Cardiac fibroblast (primary cell): ENCODE results near the gene PARM1.

Source experiments
- DNase-seq, 2 donors: peaks; one replicate each; pipeline versions ENCODE4 v3.0.0 to v3.0.0-alpha.2; 2010; ENCODE audit warnings: low read depth in 2 of 2
- H3K4me3 ChIP-seq, 2 donors: replicated peaks in 1 of 2; 1 replicate in 1 of 2; 2 replicates in 1 of 2; pipeline ENCODE4 v1.5.1; 2011; ENCODE audit warnings: low read depth in 2 of 2, low read length in 2 of 2, mild to moderate bottlenecking in 2 of 2, moderate library complexity in 1 of 2
- TF ChIP-seq, protein P1 (sequence below): IDR thresholded peaks from one replicate; pipeline ENCODE4 v1.5.1; 2011; ENCODE audit warnings: low read depth, mild to moderate bottlenecking, low read length, inconsistent platforms

Gene PARM1

DNA sequence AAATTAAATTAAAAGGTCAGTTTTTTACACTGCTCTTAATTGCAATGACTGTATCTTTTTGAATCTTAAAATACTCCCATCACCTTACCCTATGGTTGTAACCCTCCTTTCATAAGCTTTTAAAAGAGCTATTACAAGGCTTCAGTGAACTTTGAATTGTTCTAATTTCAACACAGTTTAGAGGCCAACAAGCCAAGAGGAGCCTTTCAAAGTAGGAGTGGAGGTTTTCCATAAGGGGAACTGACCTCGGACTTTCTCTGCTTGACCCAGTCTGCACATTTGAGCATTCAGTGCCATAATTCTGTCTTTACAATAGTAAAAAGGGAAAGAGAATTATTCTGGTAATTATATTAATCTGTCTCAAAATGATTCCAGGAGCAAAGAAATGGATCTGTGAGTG, 98.9 kb downstream of the PARM1 start:
- no peak overlapping the region for H3K4me3 ChIP-seq
- TF ChIP-seq, protein P1, sequence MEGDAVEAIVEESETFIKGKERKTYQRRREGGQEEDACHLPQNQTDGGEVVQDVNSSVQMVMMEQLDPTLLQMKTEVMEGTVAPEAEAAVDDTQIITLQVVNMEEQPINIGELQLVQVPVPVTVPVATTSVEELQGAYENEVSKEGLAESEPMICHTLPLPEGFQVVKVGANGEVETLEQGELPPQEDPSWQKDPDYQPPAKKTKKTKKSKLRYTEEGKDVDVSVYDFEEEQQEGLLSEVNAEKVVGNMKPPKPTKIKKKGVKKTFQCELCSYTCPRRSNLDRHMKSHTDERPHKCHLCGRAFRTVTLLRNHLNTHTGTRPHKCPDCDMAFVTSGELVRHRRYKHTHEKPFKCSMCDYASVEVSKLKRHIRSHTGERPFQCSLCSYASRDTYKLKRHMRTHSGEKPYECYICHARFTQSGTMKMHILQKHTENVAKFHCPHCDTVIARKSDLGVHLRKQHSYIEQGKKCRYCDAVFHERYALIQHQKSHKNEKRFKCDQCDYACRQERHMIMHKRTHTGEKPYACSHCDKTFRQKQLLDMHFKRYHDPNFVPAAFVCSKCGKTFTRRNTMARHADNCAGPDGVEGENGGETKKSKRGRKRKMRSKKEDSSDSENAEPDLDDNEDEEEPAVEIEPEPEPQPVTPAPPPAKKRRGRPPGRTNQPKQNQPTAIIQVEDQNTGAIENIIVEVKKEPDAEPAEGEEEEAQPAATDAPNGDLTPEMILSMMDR, result no peak
- DNase-seq, result no peak

DNA sequence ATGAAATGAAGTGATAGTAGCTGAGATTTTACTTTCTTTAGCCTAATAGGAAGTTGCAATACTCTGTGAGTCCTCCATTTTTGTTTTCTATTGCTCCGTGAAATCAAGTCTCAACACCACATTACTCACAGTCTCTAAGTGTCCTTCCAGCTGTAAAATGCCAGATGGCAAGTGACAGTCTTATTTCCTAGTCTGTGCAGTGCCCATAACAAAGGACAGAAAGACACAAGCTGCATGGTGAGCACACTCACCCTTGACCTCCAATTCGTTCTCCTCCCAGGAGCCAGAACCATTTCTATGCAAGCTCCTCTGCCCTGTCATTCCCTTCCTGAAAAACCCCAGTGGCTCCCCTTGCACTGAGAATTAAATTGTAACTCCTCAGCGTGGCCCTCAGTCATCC, 101.6 kb downstream of the PARM1 start:
- TF ChIP-seq, protein P1, result no peak
- H3K4me3 ChIP-seq, result no peak overlapping the region
- no peak for DNase-seq

DNA sequence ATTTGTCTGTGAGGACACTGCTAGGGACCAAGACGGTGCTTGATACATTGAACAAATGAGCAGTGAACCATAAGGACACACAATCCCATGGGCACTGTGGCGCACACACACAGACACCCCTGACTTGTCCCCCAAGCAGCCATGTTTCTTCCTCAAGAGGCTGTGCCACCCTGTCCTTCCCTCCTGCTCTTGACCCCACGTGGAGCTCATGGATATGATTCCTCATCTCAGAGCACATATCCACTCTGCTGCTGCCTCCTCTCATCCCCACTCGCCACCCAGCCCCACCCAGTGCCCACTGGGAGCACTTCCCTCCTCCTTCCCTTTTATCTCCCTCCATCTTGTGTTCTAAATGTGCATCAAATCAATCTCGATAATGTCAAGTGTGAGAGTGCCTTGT, 102.4 kb downstream of the PARM1 start:
- H3K4me3 ChIP-seq, result no peak overlapping the region
- TF ChIP-seq, protein P1, result no peak
- no peak for DNase-seq

DNA sequence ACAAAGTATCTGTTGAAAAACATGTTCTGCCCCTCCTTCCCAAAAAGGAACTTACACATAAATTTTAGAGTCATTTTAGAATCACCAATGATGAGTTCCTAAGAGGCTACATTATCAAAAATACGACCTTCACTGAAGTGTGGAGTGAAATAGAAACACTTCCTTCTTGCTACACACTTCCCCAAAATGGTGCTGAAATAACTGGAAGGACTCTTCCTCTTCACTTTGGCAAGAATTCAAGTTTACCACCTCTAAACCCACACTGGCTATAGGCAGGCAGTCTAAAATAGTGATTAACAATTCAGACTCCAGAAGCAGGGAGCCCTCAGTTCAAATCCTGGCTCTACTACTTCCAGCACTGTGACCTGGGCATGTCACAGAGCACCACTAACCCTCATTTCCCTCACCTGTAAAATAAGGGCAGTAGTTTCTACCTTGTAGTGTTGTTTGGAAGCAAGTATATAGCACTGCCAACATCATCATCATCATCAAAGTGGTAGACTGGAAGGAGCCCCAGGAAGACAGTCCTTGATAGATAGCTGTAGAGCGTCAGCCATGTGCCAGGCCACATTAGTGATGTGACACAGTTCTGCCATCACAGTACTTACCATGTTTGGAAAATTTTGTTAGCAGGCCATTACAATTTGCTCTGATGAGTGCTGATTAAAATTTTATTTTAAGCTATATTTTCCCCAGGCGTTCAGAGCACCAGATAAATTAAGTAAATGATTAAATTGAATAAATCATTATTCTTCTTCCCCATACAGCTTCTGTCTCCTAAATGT, 103.3 kb downstream of the PARM1 start:
- no peak overlapping the region for H3K4me3 ChIP-seq
- DNase-seq, result no peak
- TF ChIP-seq, protein P1, result no peak

DNA sequence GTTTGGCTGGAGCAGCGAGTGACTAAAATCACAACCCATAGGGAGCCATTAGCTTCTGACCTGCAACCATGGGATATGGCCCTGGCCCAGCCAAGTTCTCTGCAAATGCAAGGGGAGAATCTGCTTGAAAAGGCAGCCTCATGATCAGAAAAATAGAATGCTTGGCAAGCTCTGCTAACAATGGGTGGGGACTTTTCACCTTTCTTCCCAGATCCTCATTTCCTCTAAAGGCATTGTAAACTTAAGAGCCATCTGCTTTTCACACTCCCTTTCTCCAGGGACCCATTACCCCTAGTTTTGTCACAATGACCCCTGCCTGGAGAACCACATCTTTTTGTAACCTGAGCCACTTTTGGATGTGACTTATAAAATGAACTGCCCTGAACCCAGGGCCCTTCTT, 104.3 kb downstream of the PARM1 start:
- TF ChIP-seq, protein P1, result no peak
- DNase-seq, result no peak
- no peak overlapping the region for H3K4me3 ChIP-seq

DNA sequence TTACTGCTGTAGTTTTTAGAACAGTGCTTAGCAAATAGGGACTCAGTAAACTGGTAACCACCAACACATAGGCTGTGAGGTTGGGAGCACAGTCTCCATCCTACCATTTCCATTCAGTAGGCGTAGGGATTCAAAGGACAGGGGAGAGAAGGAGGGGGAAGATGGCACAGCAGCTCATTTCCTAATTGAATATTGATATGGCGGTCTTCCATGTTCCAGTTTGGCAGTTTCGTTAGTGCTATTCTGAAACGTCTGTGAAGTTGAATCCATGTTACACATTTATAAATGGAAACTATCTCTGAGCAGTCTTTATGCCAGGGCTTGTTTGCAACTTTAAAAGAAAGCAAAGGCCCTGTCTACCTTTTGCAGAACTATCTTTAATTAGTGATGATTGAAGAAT, 105.5 kb downstream of the PARM1 start:
- H3K4me3 ChIP-seq, result no peak overlapping the region
- TF ChIP-seq, protein P1, result no peak
- no peak for DNase-seq

DNA sequence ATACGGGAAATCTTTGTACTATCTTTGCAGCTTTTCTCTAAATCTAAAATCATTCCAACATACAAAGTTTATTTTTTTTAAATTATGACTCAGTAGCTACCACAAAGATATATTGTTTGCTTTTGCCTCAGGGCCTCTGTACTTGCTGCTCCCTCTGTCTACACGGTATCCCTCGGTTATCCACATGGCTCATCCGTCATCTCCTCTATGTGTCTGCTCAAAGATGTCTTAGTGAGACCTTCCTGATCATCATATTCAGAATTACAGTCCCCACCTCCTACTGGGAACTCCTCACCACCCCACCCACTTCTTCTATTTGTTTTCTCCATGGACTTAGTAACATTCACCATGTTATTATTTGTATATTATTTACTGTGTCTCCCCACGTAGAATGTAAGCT, 107.8 kb downstream of the PARM1 start:
- TF ChIP-seq, protein P1, result no peak
- H3K4me3 ChIP-seq, result no peak overlapping the region
- no peak for DNase-seq
